GM18951 (cell line): ENCODE results near the gene CCSER1.

Experiments used
- POLR2A ChIP-seq: IDR thresholded peaks from 4 replicates; pipeline ENCODE4 v1.6.1; 2011; ENCODE audit warnings: mild to moderate bottlenecking; ENCODE audit not compliant: insufficient read length, insufficient read depth; ENCODE audit errors: extremely low read depth
- in situ Hi-C: fragments of 300-500 bp; cut with MboI; formaldehyde crosslinking; loops from one replicate; pipeline ENCODE4 v1.12.0; 2022; ENCODE audit warnings: low sequenced_read_pairs, mixed read lengths, inconsistent platforms; ENCODE audit not compliant: unreplicated experiment

Gene CCSER1

DNA sequence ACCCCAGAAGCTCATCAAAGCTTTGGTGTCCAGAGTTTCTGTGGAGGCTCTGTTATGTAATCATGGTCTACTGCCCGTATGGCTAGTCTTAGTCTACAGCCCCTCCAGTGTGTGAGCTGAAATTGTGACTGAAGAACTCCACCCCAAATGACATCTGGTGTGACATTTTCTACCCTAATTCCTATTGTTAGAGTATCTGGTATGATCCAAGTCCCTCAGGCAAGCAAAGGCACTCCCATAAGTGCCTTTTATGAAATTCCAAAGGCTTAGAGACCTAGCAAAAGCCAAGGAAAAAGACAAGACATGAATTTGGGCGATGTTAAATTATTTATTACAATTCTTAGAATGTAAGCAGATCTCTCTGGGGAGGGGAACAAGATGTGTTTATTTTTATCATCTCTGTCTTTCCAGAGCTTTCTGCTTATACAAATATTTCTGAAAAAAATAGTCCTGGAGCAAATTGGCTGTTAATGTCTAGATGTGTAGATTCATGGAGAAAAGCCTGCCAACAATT, 417.4 kb downstream of the CCSER1 start:
- in situ Hi-C loops = no loop called here
- no peak for TF ChIP-seq POLR2A

DNA sequence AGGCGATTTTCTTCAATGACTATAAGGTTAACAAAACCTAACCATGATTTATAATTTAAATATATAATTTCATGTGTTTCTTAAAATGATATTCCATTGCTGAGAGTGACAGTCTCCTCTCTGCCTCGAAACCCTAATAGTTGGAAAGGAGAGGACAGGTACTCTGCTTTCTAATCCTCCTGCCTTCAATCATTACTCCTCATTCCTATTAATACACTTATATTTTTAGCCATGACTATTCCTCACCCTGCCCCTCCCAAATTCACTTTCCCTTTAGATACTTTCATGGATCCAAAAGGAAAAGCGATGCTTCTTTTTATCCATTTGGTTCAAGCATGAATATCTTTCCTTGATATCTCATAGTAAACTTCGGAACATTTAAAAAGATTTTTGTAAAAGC, 418.2 kb downstream of the CCSER1 start:
- no peak for TF ChIP-seq POLR2A
- in situ Hi-C loops = no loop called here

GRCh38 chr4:90546114-90546513, 418.9 kb downstream of the CCSER1 start:
- TF ChIP-seq POLR2A = no peak
- in situ Hi-C loops = no loop called here

DNA sequence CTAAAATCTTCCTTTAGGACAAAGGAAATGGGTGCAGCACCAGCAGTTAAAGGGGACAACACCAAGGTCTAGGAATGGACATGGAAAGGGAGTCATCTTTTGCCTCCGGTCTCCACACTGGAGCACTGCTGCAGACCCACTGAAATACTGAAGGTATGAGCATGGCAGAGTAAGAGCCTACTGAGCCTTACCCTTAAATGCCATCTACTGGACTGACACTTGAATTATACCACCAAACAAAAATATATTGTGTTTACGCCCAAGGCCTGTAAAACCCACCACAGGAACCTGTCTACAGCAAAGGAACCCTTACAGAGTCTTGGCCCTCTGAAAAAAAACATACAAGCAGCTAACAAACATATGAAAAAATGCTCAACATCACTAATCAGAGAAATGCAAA, 443.4 kb downstream of the CCSER1 start:
- in situ Hi-C loops = no loop called here

GRCh38 chr4:90572996-90573395, 445.8 kb downstream of the CCSER1 start:
- no peak for TF ChIP-seq POLR2A
- in situ Hi-C loops = no loop called here

More for the DNA sequence above, 443.4 kb downstream of the CCSER1 start:
- no peak for TF ChIP-seq POLR2A

GRCh38 chr4:90575371-90575770, 448.2 kb downstream of the CCSER1 start:
- TF ChIP-seq POLR2A = no peak
- in situ Hi-C loops = no loop called here

- TF ChIP-seq POLR2A = no peak
- in situ Hi-C loops = no loop called here
Observed at GRCh38 chr4:90580326-90580725, 453.1 kb downstream of the CCSER1 start.

GRCh38 chr4:90582087-90582486, 454.9 kb downstream of the CCSER1 start:
- TF ChIP-seq POLR2A = no peak
- in situ Hi-C loops = no loop called here

GRCh38 chr4:90584051-90584450, 456.9 kb downstream of the CCSER1 start:
- no peak for TF ChIP-seq POLR2A
- in situ Hi-C loops = no loop called here

DNA sequence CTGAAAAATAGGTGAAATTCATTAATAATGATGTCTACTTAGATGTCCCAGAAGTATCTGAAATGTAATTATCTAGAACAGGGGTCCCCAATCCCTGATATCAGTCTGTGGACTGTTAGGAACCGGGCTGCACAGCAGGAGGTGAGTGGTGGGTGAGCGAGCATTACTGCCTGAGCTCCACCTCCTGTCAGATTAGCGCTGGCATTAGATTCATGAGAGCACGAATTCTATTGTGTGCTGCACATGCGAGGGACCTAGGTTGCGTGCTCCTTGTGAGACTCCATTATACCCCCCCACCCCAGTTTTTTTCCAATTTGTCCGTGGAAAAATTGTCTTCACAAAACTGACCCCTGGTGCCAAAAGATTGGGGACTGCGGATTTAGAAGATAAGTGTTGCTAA, 458.8 kb downstream of the CCSER1 start:
- in situ Hi-C loops = no loop called here
- TF ChIP-seq POLR2A = no peak

- in situ Hi-C loops = no loop called here
- TF ChIP-seq POLR2A = no peak
Observed at GRCh38 chr4:90586799-90587198, 459.6 kb downstream of the CCSER1 start.

- in situ Hi-C loops = no loop called here
- TF ChIP-seq POLR2A = no peak
Observed at GRCh38 chr4:90597927-90598326, 470.7 kb downstream of the CCSER1 start.

DNA sequence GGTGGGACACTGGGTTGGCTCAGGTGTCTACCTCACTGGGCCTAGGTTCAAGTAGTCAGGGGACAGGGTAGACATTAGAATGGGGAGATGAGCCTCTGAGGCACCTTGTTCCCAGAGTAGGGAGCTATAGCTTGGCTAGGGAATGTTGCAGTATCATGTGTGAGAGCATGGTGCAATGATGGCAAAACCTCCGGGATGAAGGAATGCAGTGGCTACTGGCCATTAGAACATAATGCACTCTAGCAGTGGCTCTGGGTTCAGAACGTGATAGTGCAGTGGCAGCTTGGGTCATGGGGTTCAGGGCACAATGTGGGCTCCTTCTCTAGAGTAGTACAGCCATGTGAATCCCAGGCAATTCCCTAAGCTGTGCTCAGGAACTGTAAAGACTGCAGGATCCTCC, 471.5 kb downstream of the CCSER1 start:
- in situ Hi-C loops = no loop called here
- no peak for TF ChIP-seq POLR2A

DNA sequence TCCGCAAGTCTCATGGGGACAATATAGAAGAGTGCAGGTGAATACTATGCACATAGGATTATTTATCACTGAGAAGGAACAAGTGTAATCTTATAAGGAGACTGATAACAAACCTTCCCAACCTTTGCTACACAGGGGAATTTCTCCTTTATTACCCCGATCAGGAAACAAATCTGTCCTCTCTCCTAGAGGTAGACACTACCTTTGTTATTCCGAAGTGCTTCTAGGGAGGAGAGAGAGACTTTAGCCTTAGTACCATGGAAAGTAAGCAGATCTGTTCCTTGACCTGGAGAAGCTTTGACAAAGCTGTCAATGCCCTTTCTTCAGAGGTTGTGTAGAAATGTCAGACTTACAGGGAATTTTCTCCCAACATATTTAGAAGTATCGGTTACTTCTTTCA, 475.5 kb downstream of the CCSER1 start:
- in situ Hi-C loops = no loop called here
- no peak for TF ChIP-seq POLR2A

DNA sequence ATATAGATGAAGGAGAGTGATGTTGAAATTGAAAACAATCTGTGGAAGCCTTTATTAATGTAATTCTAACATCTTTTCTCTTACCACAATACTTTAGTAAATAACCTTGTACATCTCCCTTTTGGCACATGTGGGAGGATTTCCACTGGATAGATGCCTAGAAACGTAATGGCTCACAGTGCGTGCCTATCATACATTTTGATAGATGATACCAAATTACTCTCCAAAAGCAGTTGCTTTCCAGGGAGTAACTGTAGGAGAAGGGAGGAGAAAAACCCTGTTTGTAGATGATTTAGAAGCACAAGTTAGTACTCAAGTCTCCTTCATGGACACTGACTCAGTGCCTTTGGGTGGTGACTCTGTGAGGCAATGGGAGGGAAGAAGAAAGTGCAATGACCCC, 476.3 kb downstream of the CCSER1 start:
- in situ Hi-C loops = no loop called here
- TF ChIP-seq POLR2A = no peak

DNA sequence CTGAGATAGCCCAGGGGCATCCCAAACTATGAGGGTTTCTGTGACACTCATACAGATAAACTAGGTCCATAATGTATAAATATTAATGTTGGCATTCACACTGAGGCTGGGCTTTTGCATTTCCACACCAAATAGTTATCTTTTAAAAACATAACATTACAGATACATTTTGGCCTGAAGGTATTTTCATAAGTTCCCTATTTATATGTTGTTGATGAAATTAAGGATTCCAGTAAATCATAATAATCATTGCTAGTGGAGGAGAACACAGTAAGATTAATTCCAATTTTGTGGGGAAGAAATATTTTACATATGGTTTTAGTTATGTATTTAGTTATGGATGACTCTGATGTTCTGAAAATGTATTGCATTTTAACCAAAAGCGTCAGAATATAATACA, 479.6 kb downstream of the CCSER1 start:
- in situ Hi-C loops = no loop called here

GRCh38 chr4:90614371-90614770, 487.2 kb downstream of the CCSER1 start:
- TF ChIP-seq POLR2A = no peak
- in situ Hi-C loops = no loop called here

More for the DNA sequence above, 479.6 kb downstream of the CCSER1 start:
- TF ChIP-seq POLR2A = no peak
